ENCODE measurements around the gene ITPRID1.

- no peak for TF ChIP-seq CTCF (conservative IDR thresholded peaks at IDR 0.05; ENCODE audit: low read depth, low read length)
- no peak for TF ChIP-seq EZH2 (IDR thresholded peaks at IDR 0.05; ENCODE audit: low read length, unreplicated experiment)
- TF ChIP-seq EZH2phosphoT487 (IDR thresholded peaks at IDR 0.05; ENCODE audit: borderline replicate concordance, low read length), result no peak
Observed at GRCh38 chr7:31695859-31696614, 182.1 kb downstream of the ITPRID1 start.
